OCI-M1 (cell line): ENCODE results near the gene TMEM63C.
A peak's percentile ranks its signal among the peaks of the same experiment; 100 is the strongest.

Experiments
- DNase-seq: peaks from one replicate; lab custom pipeline; 2025; lab: John Stamatoyannopoulos, UW

Gene TMEM63C

GRCh38 chr14:77259025-77259715, 77.6 kb downstream of the TMEM63C start:
- no peak for DNase-seq

- no peak for DNase-seq
These were observed 78.6 kb downstream of the TMEM63C start for GRCh38 chr14:77260199-77260598.

- peak; percentile 2 for DNase-seq
These were observed 79.0 kb downstream of the TMEM63C start for GRCh38 chr14:77260631-77261030.

GRCh38 chr14:77264466-77265186, 83.0 kb downstream of the TMEM63C start:
- DNase-seq: no peak

- no peak for DNase-seq
These were observed 83.6 kb downstream of the TMEM63C start for GRCh38 chr14:77265187-77265515.

DNA sequence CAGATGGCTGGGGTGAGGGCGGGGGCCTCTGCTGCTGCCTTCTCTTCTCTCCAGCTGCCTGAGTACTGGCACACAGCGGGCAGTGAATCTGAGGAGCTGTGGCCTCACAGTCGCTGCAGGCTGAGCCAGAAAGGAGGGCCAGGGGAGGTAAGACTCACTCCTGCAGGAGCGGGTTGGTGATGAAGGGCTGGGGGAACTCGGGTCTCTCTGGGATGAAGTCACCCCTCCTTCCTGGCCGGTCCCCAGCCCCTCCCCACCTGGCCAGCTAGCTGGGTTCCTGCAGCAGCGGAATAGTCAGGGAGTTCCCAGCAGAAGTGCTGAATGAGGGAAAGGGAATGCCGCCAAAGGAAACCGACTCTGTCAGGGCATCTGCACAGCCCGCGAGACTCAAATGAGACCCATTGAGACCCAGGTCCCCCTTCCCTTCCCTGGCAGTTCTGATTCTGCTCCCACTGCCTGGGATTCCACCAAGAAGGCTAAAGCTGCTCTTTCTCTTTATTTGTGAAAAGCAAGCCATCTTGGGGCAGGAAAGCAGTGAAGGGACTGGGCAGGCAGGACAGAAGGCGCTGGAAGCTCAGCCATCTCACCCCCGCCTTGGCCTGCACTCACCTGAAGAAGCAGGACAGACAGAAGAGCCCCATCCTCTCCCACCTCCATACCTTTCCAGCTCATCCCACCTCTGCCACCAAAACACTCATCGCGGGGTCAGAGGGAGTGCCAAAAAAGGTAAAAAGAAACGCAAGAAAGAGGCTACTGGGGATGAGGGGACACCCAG, 84.2 kb downstream of the TMEM63C start:
- no peak for DNase-seq

GRCh38 chr14:77266336-77266735, 84.7 kb downstream of the TMEM63C start:
- DNase-seq: no peak

- no peak for DNase-seq
These were observed 86.5 kb downstream of the TMEM63C start for GRCh38 chr14:77267937-77268699.

GRCh38 chr14:77268989-77269600, 87.5 kb downstream of the TMEM63C start:
- DNase-seq: no peak

DNA sequence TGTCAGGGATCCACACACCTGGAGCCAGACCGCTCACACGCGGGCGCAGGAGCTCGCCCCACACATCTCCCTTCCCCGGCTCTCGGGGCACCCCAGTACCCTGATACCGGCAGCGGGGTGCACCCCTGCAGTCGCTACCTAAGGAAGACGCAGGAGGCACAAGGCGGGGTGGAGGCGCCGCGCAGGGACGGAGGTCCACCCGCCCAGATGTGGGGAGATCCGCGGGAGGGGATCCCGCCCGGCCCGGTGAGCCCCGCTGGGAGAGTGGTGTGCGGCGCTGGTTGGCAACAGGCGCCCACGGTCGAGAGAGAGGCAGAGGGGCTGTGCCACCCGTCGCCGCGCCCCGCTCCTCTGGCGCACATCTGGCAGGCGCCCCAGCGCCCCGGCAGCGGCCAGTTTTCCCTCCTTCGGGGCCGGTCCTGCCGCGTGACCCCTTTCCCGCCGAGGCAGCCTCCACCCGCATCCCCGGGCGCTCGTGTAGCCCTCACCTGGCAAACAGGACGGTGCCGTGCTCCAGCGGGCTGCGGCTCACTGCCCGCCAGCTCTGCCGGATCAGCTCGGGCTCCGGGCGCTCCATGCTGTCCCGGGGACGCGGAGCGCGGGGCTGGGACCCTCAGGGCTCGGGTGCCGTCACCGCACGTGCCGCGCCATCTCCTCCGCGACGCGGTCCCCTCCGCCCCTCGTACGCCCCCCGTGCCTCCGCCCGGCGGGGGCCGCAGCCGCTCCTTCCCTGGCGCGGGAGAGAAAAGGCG, 88.9 kb downstream of the TMEM63C start:
- no peak for DNase-seq

- DNase-seq: no peak
These were observed 89.6 kb downstream of the TMEM63C start, which contains the start of gene NGB for GRCh38 chr14:77271113-77271710. Gene NGB, minus strand, starts transcription at chr14:77271206. Its CDS starts 269 bp downstream, at chr14:77270937.

- no peak for DNase-seq
These were observed 90.7 kb downstream of the TMEM63C start for GRCh38 chr14:77272261-77272660.

- no peak for DNase-seq
These were observed 92.2 kb downstream of the TMEM63C start for GRCh38 chr14:77273796-77274195.

DNA sequence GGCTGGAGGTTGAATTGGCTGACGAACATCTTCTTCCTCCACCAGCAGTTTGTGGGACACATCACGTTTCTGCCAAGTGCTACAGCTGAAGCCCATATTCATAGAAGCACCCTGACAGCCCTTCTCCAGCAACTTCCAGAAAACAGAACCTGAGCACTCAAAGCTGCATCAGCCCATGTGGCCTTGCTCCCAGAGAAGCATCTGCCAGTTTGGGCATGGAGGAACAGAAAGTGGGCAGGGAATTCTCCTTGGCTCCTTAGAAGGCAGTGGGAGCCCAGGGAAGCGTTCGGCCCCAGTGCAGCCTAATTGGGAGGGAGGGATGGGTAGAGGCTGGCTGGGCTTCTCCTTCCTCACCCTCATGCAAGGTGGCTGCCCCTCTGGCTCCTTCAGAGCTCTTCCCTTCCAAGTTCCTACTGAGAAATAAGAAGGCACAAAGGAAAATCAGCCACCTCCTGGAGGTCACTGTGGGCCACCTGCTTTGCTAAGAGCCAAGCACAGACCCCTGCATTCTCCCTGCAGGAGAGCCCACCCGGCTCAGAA, 93.5 kb downstream of the TMEM63C start:
- no peak for DNase-seq

GRCh38 chr14:77275601-77276017, 94.0 kb downstream of the TMEM63C start:
- no peak for DNase-seq

GRCh38 chr14:77276295-77276935, 94.8 kb downstream of the TMEM63C start:
- DNase-seq: no peak

GRCh38 chr14:77276959-77277358, 95.4 kb downstream of the TMEM63C start:
- no peak for DNase-seq

DNA sequence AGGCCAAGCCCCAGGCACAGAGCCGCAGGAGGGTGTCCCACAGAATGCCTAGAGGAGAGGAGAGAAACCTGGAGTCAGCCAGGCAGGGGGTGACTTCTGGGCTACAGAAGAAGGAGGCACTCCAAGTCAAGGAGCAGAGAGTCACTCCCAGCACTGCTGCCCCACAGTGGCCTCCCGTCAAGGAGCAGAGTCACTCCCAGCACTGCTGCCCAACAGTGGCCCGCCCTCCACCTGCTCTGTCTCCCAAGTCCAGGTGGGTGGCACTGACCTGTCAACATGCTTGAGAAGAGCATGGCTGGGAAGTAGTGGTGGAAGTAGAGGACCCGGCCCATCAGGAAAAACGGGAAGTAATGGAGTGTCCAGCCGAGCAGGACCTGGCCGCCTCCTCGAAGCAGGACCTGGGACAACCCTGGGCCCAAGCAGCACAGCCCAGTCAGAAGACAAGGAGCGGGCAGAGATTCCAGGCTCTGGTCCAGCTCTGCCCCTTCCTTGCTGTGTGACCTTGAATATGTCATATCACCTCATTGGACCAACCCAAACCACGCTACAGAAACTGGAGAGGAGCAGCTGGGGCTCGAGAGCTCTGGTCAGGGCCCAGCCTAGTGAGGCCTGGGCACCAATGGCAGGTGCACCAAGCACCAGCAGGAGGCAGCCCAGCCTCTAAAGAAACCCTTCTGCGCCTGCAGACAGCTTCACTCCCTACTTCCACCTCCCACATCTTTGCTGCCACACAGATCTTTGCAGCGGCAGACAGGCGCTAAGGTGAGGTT, 97.0 kb downstream of the TMEM63C start:
- no peak for DNase-seq

- DNase-seq: no peak
These were observed 98.1 kb downstream of the TMEM63C start for GRCh38 chr14:77279719-77280118.
